Fibroblast of lung (primary cell): ENCODE data around the gene CISH.

ENCODE experiments used
- CTCF ChIP-seq, 2 donors: IDR thresholded peaks in 1 of 2; conservative IDR thresholded peaks in 1 of 2; 1 replicate in 1 of 2; 2 replicates in 1 of 2; pipeline ENCODE4 v1.5.1; 2011 to 2012; ENCODE audit warnings: low read length in 2 of 2, control low read depth in 1 of 2, inconsistent platforms in 1 of 2, low read depth in 1 of 2, mild to moderate bottlenecking in 1 of 2
- EZH2 ChIP-seq: IDR thresholded peaks from 2 replicates; pipeline ENCODE4 v1.5.1; 2012; ENCODE audit warnings: low read length, control low read depth, mild to moderate bottlenecking; ENCODE audit errors: missing control alignments

GRCh38 chr3:50604628-50605588 lies 6.7 kb downstream of the CISH start:
- TF ChIP-seq CTCF (conservative IDR thresholded peaks at IDR 0.05 in 1 of 2, IDR thresholded peaks at IDR 0.05 in 1 of 2; ENCODE audit: low read depth in 1 of 2, low read length in 2 of 2): no peak
- no peak for TF ChIP-seq EZH2
